Measurements from ENCODE around the gene HDAC1.
"Not testable (repeated sequence)": the region's sequence is repeated elsewhere in the genome, so short reads cannot be mapped to it uniquely, and the experiment has no call there.

HDAC1 gene

GRCh38 chr1:32349211-32349708, 57.4 kb downstream of the HDAC1 start:
- DNase-seq (ENCODE audit: low spot score): no peak

- no peak for DNase-seq (ENCODE audit: low spot score)
These were observed 59.0 kb downstream of the HDAC1 start for GRCh38 chr1:32350785-32351398.

GRCh38 chr1:32351399-32352238, 59.7 kb downstream of the HDAC1 start:
- peak; percentile 94 for DNase-seq (ENCODE audit: low spot score)

GRCh38 chr1:32352239-32352745, 60.4 kb downstream of the HDAC1 start:
- no peak for DNase-seq (ENCODE audit: low spot score)

- DNase-seq (ENCODE audit: low spot score): no peak
These were observed 61.0 kb downstream of the HDAC1 start for GRCh38 chr1:32352831-32353383.

GRCh38 chr1:32353431-32353830, 61.5 kb downstream of the HDAC1 start:
- DNase-seq (ENCODE audit: low spot score): no peak

- DNase-seq (ENCODE audit: low spot score): no peak
These were observed 62.1 kb downstream of the HDAC1 start for GRCh38 chr1:32353886-32354570.

GRCh38 chr1:32355778-32356177, 63.9 kb downstream of the HDAC1 start:
- DNase-seq (ENCODE audit: low spot score): not testable (repeated sequence)

- no peak for DNase-seq (ENCODE audit: low spot score)
These were observed 64.6 kb downstream of the HDAC1 start for GRCh38 chr1:32356478-32356877.

- DNase-seq (ENCODE audit: low spot score): no peak
These were observed 65.7 kb downstream of the HDAC1 start for GRCh38 chr1:32357614-32358013.

- DNase-seq (ENCODE audit: low spot score): no peak
These were observed 66.6 kb downstream of the HDAC1 start for GRCh38 chr1:32358435-32358834.

GRCh38 chr1:32361308-32361673, 69.4 kb downstream of the HDAC1 start:
- no peak for DNase-seq (ENCODE audit: low spot score)

GRCh38 chr1:32361674-32362473, 70.0 kb downstream of the HDAC1 start:
- DNase-seq (ENCODE audit: low spot score): no peak

- DNase-seq (ENCODE audit: low spot score): no peak
These were observed 70.8 kb downstream of the HDAC1 start, which contains the start of the genes FAM229A and TSSK3 for GRCh38 chr1:32362474-32363313. Gene FAM229A (minus strand): TSS chr1:32362485. CDS start chr1:32362091, 394 bp downstream. Gene TSSK3 (plus strand): TSS chr1:32362539. CDS start chr1:32362702, 163 bp downstream.

GRCh38 chr1:32363713-32364112, 71.8 kb downstream of the HDAC1 start:
- no peak for DNase-seq (ENCODE audit: low spot score)

- DNase-seq (ENCODE audit: low spot score): no peak
These were observed 73.0 kb downstream of the HDAC1 start for GRCh38 chr1:32364836-32365235.

- DNase-seq (ENCODE audit: low spot score): no peak
These were observed 73.6 kb downstream of the HDAC1 start for GRCh38 chr1:32365445-32365844.

- no peak for DNase-seq (ENCODE audit: low spot score)
These were observed 76.2 kb downstream of the HDAC1 start for GRCh38 chr1:32367912-32368635.

- DNase-seq (ENCODE audit: low spot score): peak; percentile 78
These were observed 80.4 kb downstream of the HDAC1 start for GRCh38 chr1:32372149-32372756.
